HG03025 (cell line): Measurements from ENCODE around the gene DGKE.

Source experiments
- ATAC-seq: cut with Tn5 transposase; IDR thresholded peaks from one replicate; pipeline ENCODE4 v1.9.1; 2021; ENCODE audit warnings: mild to moderate bottlenecking, moderate library complexity; ENCODE audit not compliant: unreplicated experiment, low FRiP score

DGKE gene

GRCh38 chr17:56838687-56839086 is 4.7 kb downstream of the DGKE start:
- ATAC-seq: no peak

DNA sequence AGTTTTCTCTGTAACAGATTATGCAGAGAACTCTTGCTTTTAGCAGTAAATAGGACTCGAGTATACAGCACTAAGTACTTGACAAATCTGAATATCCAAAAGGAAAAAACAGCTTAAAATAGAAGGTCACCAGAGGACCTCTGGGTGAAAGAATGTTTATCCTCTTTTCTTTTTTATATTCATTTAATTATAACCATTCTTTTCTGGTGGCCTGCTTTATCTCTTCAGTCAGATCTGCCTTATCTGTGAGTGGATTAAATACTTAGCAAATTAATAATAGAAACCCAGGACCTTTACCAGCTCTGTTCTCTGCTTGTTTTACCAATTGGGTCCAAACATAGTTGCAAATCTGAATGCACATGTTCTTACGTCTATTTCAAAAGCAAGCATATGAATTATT is 8.6 kb downstream of the DGKE start:
- no peak for ATAC-seq

DNA sequence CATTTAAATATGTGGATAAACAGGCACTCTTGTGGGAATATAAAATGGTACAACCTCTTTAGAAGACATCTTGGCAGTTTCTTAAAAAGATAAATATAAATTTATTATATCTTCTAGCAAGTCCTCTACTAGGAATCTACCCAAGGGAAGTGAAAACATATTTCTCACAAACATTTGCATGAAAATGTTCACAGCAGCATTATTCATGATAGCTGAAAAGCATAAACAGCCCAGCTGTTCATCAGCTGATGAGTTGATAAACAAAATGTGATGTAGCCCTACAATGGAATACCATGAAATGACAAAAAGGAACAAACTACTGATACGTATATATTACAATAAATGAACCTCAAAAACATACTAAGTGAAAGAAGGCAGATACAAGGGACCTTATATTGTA is 12.0 kb downstream of the DGKE start:
- no peak for ATAC-seq

DNA sequence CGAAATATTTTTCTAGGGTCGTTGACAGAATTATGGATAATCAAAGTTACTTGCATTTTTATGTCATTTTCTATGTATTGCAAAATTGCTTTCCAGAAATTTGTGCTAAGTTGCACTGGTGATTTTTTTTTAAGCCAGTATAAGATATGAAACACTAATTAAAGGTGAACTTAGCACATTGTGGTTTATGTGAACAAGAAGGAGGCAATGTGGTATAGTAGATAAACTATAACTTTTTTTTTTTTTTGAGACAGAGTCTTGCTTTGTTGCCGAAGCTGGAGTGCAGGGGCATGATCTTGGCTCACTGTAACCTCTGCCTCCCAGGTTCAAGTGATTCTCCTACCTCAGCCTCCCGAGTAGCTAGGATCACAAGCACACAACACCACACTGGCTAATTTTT is 13.2 kb downstream of the DGKE start:
- no peak for ATAC-seq

DNA sequence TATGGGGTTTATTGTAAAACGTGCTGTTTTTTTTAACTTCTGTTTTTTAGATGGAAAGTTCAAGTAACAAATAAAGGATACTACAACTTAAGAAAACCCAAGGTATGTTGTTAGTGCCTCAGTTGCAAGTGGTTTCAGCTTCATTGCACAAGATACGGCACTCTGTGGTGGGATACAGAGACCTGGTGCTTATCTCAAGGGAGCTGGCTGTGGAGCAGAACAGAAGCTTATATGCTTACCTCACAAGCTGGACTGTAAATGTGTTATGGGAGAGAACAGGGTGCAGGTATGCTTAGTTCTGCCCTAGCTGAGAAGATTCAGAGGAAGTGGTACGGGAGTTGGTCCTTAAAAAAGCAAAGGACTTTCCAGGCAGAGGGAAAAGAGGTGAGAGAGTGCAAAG is 15.2 kb downstream of the DGKE start:
- ATAC-seq: no peak

DNA sequence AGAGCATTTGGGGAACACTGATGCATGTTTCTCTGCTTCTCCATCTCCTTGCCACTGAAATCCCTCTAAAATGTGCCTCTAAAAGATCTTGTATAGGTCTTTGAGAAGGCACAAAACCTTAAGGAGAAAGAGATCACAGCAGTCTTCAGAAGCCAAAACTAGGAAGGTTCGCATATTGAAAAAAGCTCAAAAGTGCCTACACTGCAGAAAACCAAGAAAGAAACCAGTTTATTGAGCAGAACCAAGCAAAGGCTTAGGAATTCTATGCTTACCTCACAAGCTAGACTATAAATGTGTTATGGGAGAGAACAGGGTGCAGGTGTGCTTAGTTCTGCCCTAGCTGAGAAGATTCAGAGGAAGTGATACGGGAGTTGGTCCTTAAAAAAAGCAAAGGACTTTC is 16.6 kb downstream of the DGKE start:
- no peak for ATAC-seq

GRCh38 chr17:56851008-56851407 is 17.1 kb downstream of the DGKE start:
- ATAC-seq: no peak

GRCh38 chr17:56861899-56862298 is 27.9 kb downstream of the DGKE start:
- no peak for ATAC-seq

- ATAC-seq: no peak
Observed at GRCh38 chr17:56863974-56864373, 30.0 kb downstream of the DGKE start.

DNA sequence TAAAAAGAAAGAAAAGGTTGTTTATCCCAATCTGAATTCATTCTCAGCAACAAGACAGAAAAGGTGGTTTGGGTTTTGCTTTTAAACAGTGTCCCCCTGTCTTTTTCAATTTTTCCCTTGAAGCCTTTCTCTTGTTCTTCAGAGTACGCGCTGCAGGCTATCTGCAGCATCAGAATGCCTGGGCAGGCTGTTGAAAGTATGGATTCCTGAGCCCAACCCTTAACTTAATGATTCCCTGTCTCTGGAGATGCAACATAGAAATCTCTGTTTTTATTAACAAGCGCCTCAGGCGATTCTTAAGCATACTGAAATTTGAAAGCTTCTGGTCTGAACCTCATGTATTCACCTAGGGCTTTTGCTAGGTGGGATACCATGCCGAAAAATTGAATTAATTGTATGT is 32.1 kb downstream of the DGKE start:
- no peak for ATAC-seq

- ATAC-seq: no peak
Observed at GRCh38 chr17:56866496-56866895, 32.5 kb downstream of the DGKE start.

DNA sequence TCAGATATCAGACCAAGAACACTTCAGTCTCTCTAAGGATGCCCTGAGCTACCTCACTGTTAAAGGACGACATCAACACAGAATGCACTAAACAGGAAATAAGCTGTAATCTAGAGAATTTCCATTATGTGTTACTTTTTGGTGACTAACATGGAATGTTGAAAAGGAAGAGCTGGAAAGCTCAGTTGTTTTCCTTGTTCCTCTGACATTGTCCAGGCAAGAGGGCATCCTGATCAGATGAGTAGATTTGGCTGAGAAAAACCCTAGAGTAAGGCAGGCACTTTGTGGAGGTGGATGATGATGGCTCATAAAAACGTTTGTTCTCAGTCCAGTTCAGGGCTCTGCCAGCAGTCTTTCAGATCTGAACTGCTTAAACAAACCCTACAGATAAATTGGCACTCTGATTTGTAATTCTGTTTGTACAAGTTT is 34.0 kb downstream of the DGKE start:
- ATAC-seq: no peak

DNA sequence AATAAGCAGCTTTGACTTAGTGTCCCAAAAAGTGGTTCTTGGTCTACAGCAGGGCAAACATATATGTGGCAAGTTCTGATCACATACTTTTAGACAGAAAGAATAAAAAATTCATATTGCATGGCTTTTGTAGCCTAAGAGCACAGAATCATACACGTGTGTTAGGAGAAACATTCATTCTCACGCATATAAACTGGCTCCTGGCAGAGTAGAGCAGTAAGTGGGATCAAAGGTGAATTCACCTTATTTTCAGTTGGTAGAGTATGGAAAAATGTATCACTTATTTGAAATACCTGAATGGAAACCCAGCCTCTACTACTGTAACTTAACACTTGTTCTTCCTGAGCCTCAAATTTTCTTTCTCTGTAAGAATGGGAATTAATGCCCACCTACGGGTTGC is 34.8 kb downstream of the DGKE start:
- no peak for ATAC-seq

DNA sequence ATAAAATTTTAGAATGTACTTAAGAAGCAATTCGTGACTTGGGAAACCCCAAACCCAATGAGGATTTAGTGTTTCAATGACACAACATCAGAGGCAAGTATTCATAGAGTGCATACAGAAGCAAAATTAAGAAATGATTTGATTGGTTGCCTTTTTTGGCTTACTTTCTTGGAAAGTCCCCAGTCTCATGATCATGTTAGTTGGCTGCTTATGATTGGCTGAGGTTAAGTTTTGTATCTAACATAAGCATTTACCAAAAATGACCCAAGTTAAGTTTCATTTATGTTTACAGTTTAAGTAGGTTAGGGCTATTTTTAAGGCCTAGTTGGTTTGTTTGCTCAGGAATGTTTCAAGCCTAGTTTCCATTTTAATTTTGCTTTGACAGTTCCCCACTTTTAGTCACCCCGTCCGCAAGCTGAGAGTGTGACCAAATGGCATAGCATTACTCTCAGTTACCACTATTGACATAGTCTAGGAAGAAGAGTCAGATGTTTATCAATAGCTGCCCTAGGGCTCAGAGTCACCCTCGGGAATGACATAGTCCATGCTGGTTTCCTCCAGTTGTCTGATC is 36.2 kb downstream of the DGKE start:
- peak; percentile 51 for ATAC-seq

GRCh38 chr17:56876766-56877179 is 42.8 kb downstream of the DGKE start:
- no peak for ATAC-seq

- no peak for ATAC-seq
Observed at GRCh38 chr17:56879280-56879679, 45.3 kb downstream of the DGKE start.

- no peak for ATAC-seq
Observed at GRCh38 chr17:56880133-56880532, 46.2 kb downstream of the DGKE start.

DNA sequence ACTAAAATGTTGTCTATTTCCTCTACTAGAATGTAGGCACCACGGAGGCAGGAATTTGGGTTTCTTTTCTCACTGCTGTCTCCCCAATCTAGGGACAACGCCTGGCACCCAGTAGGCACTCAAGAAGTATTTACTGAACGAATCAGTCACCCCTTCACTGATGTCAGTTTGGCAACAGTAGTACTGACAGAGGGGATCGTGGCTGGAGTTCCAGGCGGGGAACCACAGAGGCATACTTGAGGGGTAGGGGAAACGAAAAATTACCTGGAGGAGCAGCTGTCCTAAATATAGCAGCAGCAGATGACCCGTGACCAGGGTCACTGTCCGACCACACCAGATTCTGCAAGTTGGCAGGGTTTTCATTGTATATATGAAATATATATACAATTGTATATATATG is 46.6 kb downstream of the DGKE start:
- ATAC-seq: no peak

DNA sequence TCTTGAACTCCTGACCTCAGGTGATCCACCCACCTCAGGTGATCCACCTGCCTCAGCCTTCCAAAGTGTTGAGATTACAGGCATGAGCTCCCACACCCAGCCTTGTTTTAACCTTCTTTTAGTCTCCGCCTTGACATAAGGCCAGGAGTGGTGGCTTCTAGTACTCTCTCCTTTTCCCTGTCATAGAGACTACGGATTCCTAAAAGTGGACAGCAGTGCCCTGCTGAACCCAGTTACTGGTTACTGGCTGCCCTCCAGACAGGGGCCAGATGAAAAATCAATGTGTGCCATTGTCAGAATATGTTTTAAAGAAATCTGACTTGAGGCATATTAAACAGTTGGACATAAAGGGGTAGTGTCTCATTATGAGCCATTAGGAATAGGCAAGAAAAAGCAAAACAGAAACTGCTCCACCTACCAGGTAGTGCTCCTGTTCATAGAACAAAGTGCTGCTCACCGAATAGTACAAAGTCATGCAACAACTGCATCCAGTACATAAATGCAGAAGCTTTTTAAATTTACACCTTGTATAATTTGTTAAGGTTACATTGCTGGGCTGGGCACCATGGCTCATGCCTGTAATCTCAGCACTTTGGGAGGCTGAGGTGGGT is 47.8 kb downstream of the DGKE start:
- no peak for ATAC-seq

GRCh38 chr17:56883616-56884015 is 49.7 kb downstream of the DGKE start:
- no peak for ATAC-seq

DNA sequence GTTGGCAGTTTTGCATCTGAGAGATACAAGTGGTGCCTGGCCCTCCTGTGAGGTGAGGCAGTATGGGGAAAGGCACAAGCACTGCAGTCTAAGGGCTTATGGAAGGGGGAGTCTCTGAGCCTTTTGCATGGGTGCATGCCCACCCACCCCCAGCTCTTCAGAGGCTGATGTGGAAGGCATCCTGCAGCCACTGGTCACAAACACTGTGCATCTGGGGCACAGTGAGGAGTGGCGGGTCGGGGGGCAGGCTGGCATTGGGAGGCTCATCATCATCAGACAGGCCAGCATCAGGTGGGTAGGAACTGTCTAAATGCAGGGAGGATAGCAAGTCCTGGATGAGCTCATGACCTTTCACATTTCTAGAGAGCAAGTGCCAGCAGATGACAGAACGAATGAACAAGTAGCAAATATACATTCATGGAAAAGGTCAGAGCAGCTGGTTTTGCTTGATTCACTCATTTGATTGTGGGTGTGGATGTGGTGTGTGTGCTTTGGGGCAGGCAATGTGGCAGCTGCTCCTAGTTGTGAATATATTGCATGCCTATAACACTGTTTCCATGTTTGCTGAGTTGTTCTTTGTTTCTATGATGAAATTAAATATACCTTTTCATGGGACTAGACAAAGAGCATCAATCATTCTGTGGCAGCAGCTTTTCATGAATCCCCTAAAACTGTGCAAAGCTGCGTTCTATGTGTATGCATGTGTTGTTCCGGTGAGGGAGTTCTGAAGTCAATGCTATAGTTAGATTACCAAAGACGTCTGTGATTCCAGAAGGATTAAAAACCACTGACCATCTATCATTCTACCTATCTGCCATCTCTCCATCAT is 50.7 kb downstream of the DGKE start:
- ATAC-seq: no peak

DNA sequence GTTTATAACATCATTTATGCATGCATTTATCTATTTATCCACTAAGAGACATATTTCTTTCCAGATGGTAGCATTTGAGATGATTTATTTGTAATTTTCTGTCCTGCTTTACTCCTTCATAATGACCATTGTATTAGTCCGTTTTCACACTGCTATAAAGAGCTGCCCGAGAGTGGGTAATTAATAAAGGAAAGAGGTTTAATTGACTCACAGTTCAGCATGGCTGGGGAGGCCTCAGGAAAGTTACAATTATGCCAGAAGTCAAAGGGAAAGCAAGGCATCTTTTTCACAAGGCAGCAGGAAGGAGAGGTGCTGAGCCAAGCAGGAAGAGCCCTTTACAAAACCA is 51.3 kb downstream of the DGKE start:
- ATAC-seq: no peak
